Upper lobe of left lung (tissue), 6 donors: ENCODE measurements around the gene SLC2A2. TPM values are rescaled to one million over a fixed set of nuclear protein-coding genes. Genes with fewer than 3 reads are reported as not detected.

ENCODE experiments used
- ATAC-seq, 2 donors: fragments of 200-7000 bp; cut with Tn5 transposase; one replicate each; pipeline ENCODE4 v1.9.1; 2022; ENCODE audit warnings: mild to moderate bottlenecking in 2 of 2, moderate library complexity in 2 of 2; ENCODE audit not compliant: low FRiP score in 2 of 2
- DNase-seq, 2 donors: peaks; one replicate each; pipeline ENCODE4 v3.0.0-alpha.2; 2019 to 2020
- H3K27ac ChIP-seq, 4 donors: fragments of 200-600 bp; sonication (generic); one replicate each; pipeline ENCODE4 v1.5.1; 2016 to 2019
- H3K27me3 ChIP-seq, 4 donors: fragments of 200-600 bp; sonication (generic); one replicate each; pipeline ENCODE4 v1.5.1; 2017 to 2019
- H3K36me3 ChIP-seq, 4 donors: fragments of 200-600 bp; sonication (generic); one replicate each; pipeline ENCODE4 v1.5.1; 2016 to 2019
- H3K4me1 ChIP-seq, 4 donors: fragments of 200-600 bp; sonication (generic); one replicate each; pipeline ENCODE4 v1.5.1; 2018 to 2019
- H3K4me3 ChIP-seq, 4 donors: fragments of 200-600 bp; sonication (generic); one replicate each; pipeline ENCODE4 v1.5.1; 2017 to 2019; ENCODE audit warnings: mild to moderate bottlenecking in 2 of 4, moderate library complexity in 1 of 4
- H3K9me3 ChIP-seq, 4 donors: fragments of 200-600 bp; sonication (generic); one replicate each; pipeline ENCODE4 v1.5.1; 2018 to 2019
- CTCF ChIP-seq, 6 experiments: fragments of 450-650 bp in 4 of 6; fragments of 200-600 bp in 2 of 6; sonication (generic) in 2 of 6; IDR thresholded peaks; one replicate each; pipeline ENCODE4 v1.5.1; 2016 to 2019; ENCODE audit warnings: antibody characterized with exemption in 6 of 6
- EP300 ChIP-seq, 4 donors: sonication (generic); formaldehyde crosslinking; IDR thresholded peaks; one replicate each; pipeline ENCODE4 v1.5.1; 2017; ENCODE audit warnings: antibody characterized with exemption in 4 of 4, control low read depth in 2 of 4
- POLR2A ChIP-seq, 4 donors: fragments of 450-650 bp; IDR thresholded peaks; one replicate each; pipeline ENCODE4 v1.5.1; 2016 to 2017; ENCODE audit warnings: antibody characterized with exemption in 4 of 4, mild to moderate bottlenecking in 2 of 4
- POLR2AphosphoS5 ChIP-seq, 2 donors: sonication (generic); formaldehyde crosslinking; IDR thresholded peaks; one replicate each; pipeline ENCODE4 v1.5.1; 2017; ENCODE audit warnings: antibody characterized with exemption in 2 of 2
- WGBS, 2 donors: methylation state at CpG; one replicate each; pipeline ENCODE4 v1.1.5; 2017 to 2018; 5-methylcytosine and 5-hydroxymethylcytosine counted together
- total RNA-seq, 6 donors: library from RNA; depleted of rRNA in 4 of 6; stranded (reverse); fragments of >200 nt in 4 of 6; gene quantifications; one replicate each; pipeline versions ENCODE4 v1.1.0 to v1.2.1, GENCODE V29; 2016 to 2021
- donor health status: DM: no; HTN: no; CAD: no; lungs with moderate emphysema.
- donor health status: DM: no; HTN: yes; CAD: no; lungs with severe emphysema.

Gene SLC2A2
- total RNA-seq, 6 donors from 2014 or later = 0.06 to 0.13 TPM; not detected in 4

- WGBS, 2 donors = 93 to 94% methylated on average over 2 of the region's 2 CpGs
- H3K4me1 ChIP-seq = no peaks in the 10 kb centered on the region
- TF ChIP-seq CTCF (IDR thresholded peaks at IDR 0.05) (no peak), EP300 (IDR thresholded peaks at IDR 0.05) (no peak), POLR2AphosphoS5 (IDR thresholded peaks at IDR 0.05) (no peak), POLR2A (IDR thresholded peaks at IDR 0.05) (no peak)
- ATAC-seq (no peak), DNase-seq (no peak)
- no peak overlapping the region for H3K4me3 ChIP-seq
- no peaks in the 10 kb centered on the region for H3K36me3 ChIP-seq
- H3K9me3 ChIP-seq = peaks cover 0 to 3% (median 0%) of the 10 kb centered on the region in 4 donors
- no peak overlapping the region for H3K27ac ChIP-seq
- no peaks in the 10 kb centered on the region for H3K27me3 ChIP-seq
Observed at GRCh38 chr3:170982733-170983132, 43.8 kb downstream of the SLC2A2 start.

- no peak overlapping the region for H3K4me3 ChIP-seq
- peaks cover 0 to 3% (median 0%) of the 10 kb centered on the region in 4 donors for H3K9me3 ChIP-seq
- H3K27ac ChIP-seq = no peak overlapping the region
- ATAC-seq = no peak
- H3K27me3 ChIP-seq = no peaks in the 10 kb centered on the region
- no peak for DNase-seq
- TF ChIP-seq POLR2AphosphoS5 (IDR thresholded peaks at IDR 0.05) (no peak), EP300 (IDR thresholded peaks at IDR 0.05) (no peak), CTCF (IDR thresholded peaks at IDR 0.05) (no peak), POLR2A (IDR thresholded peaks at IDR 0.05) (no peak)
- no peaks in the 10 kb centered on the region for H3K36me3 ChIP-seq
- no peaks in the 10 kb centered on the region for H3K4me1 ChIP-seq
Observed at GRCh38 chr3:170980399-170980798, 46.1 kb downstream of the SLC2A2 start.

- TF ChIP-seq CTCF (IDR thresholded peaks at IDR 0.05) (no peak), POLR2A (IDR thresholded peaks at IDR 0.05) (no peak), POLR2AphosphoS5 (IDR thresholded peaks at IDR 0.05) (no peak), EP300 (IDR thresholded peaks at IDR 0.05) (no peak)
- WGBS, 2 donors = 65 to 69% methylated on average over 11 of the region's 11 CpGs
- Histone ChIP-seq H3K36me3 (no peaks in the 10 kb centered on the region), H3K27ac (no peak overlapping the region), H3K4me3 (no peak overlapping the region), H3K27me3 (no peaks in the 10 kb centered on the region), H3K9me3 (no peaks in the 10 kb centered on the region), H3K4me1 (no peaks in the 10 kb centered on the region)
- no peak for ATAC-seq
- DNase-seq = no peak
Observed at GRCh38 chr3:170977949-170978745, 48.4 kb downstream of the SLC2A2 start.

GRCh38 chr3:170976190-170976519 lies 50.4 kb downstream of the SLC2A2 start:
- 71% methylated on average over 4 of the region's 4 CpGs for WGBS, 2 donors
- Histone ChIP-seq H3K4me1 (no peaks in the 10 kb centered on the region), H3K36me3 (no peaks in the 10 kb centered on the region), H3K9me3 (no peaks in the 10 kb centered on the region), H3K27me3 (no peaks in the 10 kb centered on the region), H3K27ac (no peak overlapping the region), H3K4me3 (no peak overlapping the region)
- peak in 1 of 2 donors; percentile 35 for ATAC-seq
- DNase-seq = no peak
- no peak for TF ChIP-seq POLR2A (IDR thresholded peaks at IDR 0.05)
- no peak for TF ChIP-seq POLR2AphosphoS5 (IDR thresholded peaks at IDR 0.05)
- no peak for TF ChIP-seq CTCF (IDR thresholded peaks at IDR 0.05)
